ENCODE measurements around the gene ZFP36L1. TPM values are rescaled to one million over a fixed set of nuclear protein-coding genes. Genes with fewer than 3 reads are reported as not detected.
A peak's percentile ranks its signal among the peaks of the same experiment; 100 is the strongest.

ZFP36L1 gene
- total and polyA plus RNA-seq, 7 donors = 26.6 to 413 (median 217) TPM

DNA sequence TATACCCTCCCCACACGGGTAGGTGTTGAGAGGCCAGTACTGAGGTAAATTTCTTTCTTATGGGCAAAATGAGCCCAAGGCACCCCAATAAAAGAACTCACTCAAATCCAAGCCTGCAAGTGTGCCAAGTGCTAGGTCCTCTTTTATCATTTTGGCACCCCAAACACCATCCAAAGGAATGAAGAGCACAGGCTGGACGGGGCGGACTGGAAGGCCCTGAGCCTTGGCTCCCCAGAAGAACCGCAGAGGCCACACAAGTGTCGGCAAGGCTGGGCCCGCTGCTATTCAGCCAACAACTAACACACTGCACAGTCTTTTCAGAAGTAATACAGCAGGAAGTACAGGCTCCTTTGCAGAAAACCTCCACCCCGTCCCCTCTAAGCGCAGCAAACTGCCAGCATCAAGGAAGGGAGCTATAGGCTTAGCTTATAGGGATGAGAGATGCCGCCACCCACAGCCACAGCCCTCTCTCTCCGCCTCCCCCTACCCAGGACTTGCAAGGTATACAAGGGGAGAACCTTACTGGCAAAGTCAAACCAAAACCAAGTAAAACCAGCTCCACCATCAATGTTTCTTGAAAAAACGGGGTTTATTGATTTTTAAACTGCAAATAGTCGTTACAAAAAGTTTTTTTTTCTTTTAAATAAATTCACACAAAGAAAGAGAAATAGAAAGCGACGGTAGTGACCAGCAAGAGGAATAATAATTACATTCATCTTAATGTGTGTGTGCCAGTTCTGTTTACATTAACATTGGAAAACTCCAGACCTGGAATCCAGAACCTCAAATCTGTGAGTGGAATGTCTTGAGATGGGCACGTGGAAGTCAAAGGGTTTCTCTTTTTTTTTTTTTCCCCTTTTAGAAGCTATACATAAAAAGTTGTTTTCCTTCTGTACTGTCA, 5.5 kb downstream of the ZFP36L1 start:
- TF ChIP-seq POLR2AphosphoS5 (IDR thresholded peaks at IDR 0.05) (peak; percentile 35 to 76 (median 48)), POLR2A (IDR thresholded peaks at IDR 0.05) (no peak), EP300 (IDR thresholded peaks at IDR 0.05) (no peak)
- TF ChIP-seq, protein P1, sequence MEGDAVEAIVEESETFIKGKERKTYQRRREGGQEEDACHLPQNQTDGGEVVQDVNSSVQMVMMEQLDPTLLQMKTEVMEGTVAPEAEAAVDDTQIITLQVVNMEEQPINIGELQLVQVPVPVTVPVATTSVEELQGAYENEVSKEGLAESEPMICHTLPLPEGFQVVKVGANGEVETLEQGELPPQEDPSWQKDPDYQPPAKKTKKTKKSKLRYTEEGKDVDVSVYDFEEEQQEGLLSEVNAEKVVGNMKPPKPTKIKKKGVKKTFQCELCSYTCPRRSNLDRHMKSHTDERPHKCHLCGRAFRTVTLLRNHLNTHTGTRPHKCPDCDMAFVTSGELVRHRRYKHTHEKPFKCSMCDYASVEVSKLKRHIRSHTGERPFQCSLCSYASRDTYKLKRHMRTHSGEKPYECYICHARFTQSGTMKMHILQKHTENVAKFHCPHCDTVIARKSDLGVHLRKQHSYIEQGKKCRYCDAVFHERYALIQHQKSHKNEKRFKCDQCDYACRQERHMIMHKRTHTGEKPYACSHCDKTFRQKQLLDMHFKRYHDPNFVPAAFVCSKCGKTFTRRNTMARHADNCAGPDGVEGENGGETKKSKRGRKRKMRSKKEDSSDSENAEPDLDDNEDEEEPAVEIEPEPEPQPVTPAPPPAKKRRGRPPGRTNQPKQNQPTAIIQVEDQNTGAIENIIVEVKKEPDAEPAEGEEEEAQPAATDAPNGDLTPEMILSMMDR (IDR thresholded peaks at IDR 0.05) = no peak
- Histone ChIP-seq H3K36me3 (peaks cover 27 to 53% (median 32%) of the 10 kb centered on the region in 4 donors), H3K4me3 (peak overlapping the region in 3 of 4 donors; percentile 4 to 81 (median 76)), H3K9me3 (no peaks in the 10 kb centered on the region), H3K27me3 (no peaks in the 10 kb centered on the region), H3K4me1 (peaks cover 0 to 27% (median 25%) of the 10 kb centered on the region in 4 donors), H3K27ac (peak overlapping the region; percentile 98 to 100 (median 99))
- peak; percentile 85 for DNase-seq
- intact Hi-C loops (cut with DNase I) = loop anchor here (2.0 kb wide), 2 partner anchors 199 to 545 kb away; no protein-coding TSS in a partner anchor
- 48 to 58% methylated on average over 15 of the region's 15 CpGs for WGBS, 2 donors

DNA sequence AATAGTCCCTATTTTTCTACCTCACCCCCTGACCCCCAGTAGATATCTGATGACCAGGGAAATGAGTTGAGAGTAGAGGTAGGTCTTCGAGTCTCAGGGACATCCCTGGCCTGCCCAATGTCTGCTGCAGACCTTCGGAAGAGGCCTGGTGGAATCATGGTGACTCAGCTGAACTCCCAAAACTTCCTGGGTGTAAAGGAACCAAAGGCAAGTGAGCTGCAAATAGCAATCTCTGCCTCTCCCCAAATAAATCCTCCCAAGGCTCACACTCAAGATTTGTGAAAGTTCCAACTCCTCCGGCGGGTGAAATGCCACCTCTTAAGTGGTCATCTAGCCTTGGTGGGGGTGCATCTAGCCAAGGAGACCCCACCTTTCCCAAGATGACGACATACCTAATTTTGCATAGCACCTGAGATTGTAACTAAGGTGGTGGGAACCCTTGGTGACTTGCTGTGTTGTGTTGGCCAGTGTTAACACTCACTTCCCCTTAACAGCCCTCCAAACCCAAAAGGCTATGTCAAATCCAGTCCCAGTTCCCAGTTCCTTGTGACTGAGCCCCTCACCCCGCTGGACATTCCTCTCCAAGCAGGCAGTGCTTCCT, 6.3 kb downstream of the ZFP36L1 start:
- H3K36me3 ChIP-seq = peaks cover 24 to 46% (median 30%) of the 10 kb centered on the region in 4 donors
- peaks cover 0 to 34% (median 32%) of the 10 kb centered on the region in 4 donors for H3K4me1 ChIP-seq
- H3K27ac ChIP-seq = peak overlapping the region; percentile 98 to 100 (median 99)
- TF ChIP-seq EP300 (IDR thresholded peaks at IDR 0.05) = peak in 1 of 4 donors; percentile 19
- peak in 3 of 4 donors; percentile 59 to 72 (median 64) for TF ChIP-seq POLR2AphosphoS5 (IDR thresholded peaks at IDR 0.05)
- no peak for TF ChIP-seq POLR2A (IDR thresholded peaks at IDR 0.05)
- TF ChIP-seq, protein P1 (IDR thresholded peaks at IDR 0.05) = no peak
- no peak overlapping the region for H3K4me3 ChIP-seq
- DNase-seq = peak; percentile 81
- no peaks in the 10 kb centered on the region for H3K27me3 ChIP-seq
- intact Hi-C loops (cut with DNase I) = loop anchor here (2.0 kb wide), 2 partner anchors 198 to 544 kb away; no protein-coding TSS in a partner anchor
- H3K9me3 ChIP-seq = no peaks in the 10 kb centered on the region
- 64 to 68% methylated on average over 6 of the region's 6 CpGs for WGBS, 2 donors

DNA sequence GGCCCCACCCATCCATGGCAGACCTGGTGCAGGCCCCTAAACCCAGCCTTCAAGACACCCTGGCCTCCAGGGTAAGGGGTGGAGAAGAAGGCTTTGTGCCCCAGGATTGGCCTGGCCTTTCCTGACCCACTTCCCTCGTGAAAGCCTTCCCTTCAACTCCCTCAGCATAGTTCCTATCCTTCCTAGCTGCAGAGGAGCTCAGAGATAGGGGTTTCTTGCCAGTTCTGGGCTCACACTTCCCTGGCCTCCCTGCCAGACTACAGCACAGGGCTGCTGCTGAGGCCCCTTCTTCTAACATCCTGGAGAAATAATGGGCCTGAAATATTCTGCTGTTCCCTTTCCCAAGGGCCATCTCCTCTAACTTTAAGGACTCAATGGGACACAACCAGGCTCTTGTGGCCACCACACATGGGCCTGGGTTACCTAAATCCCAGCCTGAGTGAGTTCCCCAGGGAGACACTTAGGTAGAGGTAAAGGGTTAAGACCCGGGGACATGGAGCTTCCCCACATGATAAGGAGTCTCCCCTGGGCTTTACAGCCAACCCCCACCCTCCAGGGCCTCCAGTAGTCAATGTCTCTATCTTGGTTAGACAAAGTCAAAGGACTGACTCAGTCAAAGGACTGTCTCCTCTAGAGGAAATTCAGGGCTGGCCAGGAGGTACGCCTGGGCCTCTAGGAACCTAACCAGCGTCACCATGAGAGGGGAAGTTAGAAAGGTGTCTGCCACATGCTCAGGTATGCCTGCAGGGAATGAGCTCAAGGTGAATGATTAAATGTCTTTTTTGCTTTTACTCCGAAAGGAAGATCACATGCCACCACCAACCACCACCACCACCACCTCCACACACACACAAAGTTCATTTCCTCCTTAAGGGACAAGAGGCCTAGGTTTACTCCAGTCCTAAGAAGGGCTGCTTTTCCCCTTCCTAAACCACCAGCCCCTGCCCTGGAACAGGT, 7.1 kb downstream of the ZFP36L1 start:
- intact Hi-C loops (cut with DNase I) = loop anchor here (2.0 kb wide), 2 partner anchors 197 to 543 kb away; no protein-coding TSS in a partner anchor
- Histone ChIP-seq H3K36me3 (peaks cover 24 to 38% (median 28%) of the 10 kb centered on the region in 4 donors), H3K4me1 (peaks cover 0 to 42% (median 40%) of the 10 kb centered on the region in 4 donors), H3K9me3 (no peaks in the 10 kb centered on the region), H3K4me3 (no peak overlapping the region), H3K27ac (peak overlapping the region; percentile 98 to 100 (median 99)), H3K27me3 (no peaks in the 10 kb centered on the region)
- TF ChIP-seq POLR2AphosphoS5 (IDR thresholded peaks at IDR 0.05) = peak in 3 of 4 donors; percentile 3 to 35 (median 19)
- TF ChIP-seq EP300 (IDR thresholded peaks at IDR 0.05) = no peak
- peak; percentile 78 for DNase-seq
- WGBS, 2 donors = 57 to 79% methylated on average over 5 of the region's 5 CpGs

DNA sequence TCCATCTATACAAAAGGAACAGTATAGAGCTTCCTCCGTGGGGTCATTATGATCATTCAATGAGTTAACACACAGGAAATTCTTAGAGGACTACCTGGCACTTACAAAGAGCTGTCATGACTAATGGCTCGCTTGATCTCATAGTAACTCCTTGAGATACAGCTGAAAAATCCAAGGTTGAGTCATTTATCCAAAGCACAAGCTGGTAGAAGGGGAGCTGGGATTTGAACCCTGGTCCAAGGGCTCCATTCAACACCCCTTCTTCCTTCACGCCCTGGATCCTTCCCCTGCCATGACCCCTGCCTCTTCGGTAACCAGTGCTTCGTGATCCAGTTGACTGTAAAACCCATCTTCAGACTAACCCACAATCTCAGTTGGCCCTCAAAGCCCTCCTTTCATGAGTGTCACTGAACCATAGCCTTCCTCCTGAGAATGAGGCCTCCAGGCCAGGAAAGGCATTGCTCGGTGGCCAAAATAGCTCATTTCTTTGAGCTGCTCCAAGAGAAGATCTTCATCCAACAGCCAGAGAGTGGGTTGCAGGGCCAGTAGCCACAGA, 7.8 kb downstream of the ZFP36L1 start:
- WGBS, 2 donors = 71 to 80% methylated on average over 6 of the region's 6 CpGs
- Histone ChIP-seq H3K9me3 (no peaks in the 10 kb centered on the region), H3K4me1 (peaks cover 0 to 50% (median 48%) of the 10 kb centered on the region in 4 donors), H3K4me3 (no peak overlapping the region), H3K36me3 (peaks cover 17 to 30% (median 21%) of the 10 kb centered on the region in 4 donors), H3K27me3 (no peaks in the 10 kb centered on the region), H3K27ac (peak overlapping the region; percentile 98 to 100 (median 99))
- intact Hi-C loops (cut with DNase I) = loop anchor here (5.0 kb wide), 2 partner anchors 128 to 388 kb away; no protein-coding TSS in a partner anchor
- TF ChIP-seq POLR2A (IDR thresholded peaks at IDR 0.05) (no peak), POLR2AphosphoS5 (IDR thresholded peaks at IDR 0.05) (peak in 1 of 4 donors; percentile 10)
- TF ChIP-seq, protein P1 (IDR thresholded peaks at IDR 0.05) = no peak
- DNase-seq = peak; percentile 74
